T-helper 2 cell treated with Interferon-gamma antibody and Interleukin-4, amounts not matched to agents 100 ng/mL and 5 ng/mL, for 36 hours (primary cell): ENCODE data around the gene PDE4DIP. TPM values are rescaled to one million over a fixed set of nuclear protein-coding genes. Genes with fewer than 3 reads are reported as not detected.
"Not testable (repeated sequence)": the region's sequence is repeated elsewhere in the genome, so short reads cannot be mapped to it uniquely, and the experiment has no call there.

Experiments
- intact Hi-C: fragments of 100-400 bp; cut with micrococcal nuclease; formaldehyde crosslinking; loops from one replicate; pipeline ENCODE4 v1.15.1; 2023
- total RNA-seq: library from RNA; stranded (reverse); gene quantifications from 2 replicates; pipeline ENCODE4 v1.2.3, GENCODE V29; 2022

PDE4DIP gene
- total RNA-seq, 1 donor from 2014 or later, result 28.1 TPM

DNA sequence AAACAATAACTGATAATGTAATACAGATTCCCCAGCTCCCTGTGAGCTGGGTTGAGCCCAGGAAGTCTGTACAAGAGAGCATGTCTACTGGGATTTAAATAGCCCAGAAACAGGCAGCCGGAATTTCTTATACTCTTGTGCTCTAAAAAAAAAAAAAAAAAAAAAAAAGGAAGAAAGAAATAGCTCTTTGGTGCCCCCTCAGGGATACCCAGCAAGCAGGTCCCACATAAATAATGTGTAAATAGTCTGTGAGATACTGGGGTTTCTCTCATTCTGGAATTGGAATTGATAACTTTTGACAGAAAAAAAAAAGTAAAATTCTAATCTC, 25.4 kb downstream of the PDE4DIP start:
- intact Hi-C loops, result not testable (repeated sequence)

DNA sequence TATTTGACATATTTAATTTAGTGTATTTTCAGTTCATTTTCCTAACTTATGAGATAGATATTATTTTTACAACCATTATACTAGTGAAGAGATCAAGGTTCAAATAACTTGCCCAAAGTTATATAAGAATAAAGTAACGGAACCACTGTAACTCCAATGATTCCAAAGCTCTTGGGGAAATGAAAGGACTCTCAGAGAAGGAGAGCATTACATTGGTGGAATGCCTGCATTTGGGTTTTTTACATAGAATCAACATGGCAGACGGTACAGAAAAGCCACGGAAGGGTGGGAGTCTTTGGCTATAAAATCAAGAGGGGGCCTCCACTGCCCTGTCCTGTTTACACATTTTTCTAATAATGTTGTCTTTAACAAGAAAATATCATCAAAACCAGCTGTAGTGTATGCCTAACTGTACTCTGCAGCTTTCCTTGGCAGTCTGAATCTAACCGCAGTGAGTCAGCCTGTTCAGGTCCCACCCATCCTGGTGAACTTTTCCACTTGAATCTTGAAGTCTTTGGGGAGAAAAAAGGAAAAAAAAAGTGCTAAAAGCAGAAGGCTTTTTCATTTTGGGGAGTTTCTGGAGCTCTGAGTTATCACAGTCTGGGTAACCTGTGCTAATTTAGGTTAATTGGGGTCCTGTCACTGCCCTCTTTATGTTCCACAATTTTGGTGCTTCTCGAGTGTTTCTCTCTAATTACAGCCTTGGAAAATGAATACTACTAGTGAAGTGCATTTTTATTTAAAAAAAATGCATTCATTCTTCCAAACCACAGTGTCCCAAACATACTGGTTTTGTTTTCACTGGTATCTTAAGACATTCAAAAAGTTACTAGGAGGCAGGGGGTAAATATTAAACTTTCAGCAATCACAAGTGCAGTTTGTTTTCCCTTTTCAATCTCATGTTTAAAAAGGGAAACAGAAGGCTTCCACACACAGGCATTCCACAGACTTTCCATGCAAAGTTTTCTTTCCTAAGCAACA, 30.5 kb downstream of the PDE4DIP start:
- intact Hi-C loops, result not testable (repeated sequence)

DNA sequence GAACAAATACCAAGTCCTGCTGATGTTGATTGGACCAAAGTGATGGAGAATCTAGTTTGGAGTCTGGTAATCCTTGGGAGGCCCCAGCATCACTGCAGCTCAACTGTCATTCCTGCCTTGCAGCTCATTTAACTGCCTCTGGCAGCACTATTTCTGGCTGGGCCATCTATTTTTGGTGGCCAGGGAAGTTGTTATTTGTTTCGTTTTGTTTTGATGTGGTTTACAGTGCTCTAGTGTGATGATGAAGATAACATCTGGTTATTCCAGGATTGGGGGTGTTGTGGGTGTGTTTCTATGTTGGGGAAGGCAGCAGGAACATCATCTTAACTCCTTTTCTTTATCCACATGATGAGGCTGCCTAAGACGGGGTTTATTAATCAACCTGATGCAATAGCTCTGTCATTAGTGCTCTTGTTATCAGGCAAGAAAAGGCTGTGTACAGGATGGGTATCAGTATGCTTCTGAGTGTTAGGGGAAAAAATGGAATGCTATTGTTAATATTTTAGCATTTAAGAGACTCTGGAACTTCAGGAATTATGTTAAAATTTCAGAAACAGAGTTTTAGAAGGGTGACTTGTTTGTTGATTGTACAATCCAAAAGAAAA, 35.7 kb downstream of the PDE4DIP start:
- intact Hi-C loops, result not testable (repeated sequence)

DNA sequence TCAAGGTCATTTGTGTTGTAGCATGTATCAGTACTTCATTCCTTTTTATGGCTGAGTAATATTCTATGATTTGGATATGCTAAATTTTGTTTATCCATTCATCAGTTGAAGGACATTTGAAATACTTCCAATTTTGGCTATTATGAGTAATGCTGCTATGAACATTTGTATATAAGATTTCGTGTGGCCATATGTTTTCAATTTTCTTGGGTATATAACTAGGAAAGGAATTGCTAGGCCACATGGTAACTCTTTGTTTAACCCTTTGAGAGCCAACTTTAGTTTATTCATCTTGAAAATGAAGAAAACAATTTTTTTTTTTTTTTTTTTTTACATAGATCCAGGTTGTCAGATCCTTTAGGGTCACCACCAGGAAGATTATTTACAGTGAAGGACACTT, 37.0 kb downstream of the PDE4DIP start:
- intact Hi-C loops, result not testable (repeated sequence)

DNA sequence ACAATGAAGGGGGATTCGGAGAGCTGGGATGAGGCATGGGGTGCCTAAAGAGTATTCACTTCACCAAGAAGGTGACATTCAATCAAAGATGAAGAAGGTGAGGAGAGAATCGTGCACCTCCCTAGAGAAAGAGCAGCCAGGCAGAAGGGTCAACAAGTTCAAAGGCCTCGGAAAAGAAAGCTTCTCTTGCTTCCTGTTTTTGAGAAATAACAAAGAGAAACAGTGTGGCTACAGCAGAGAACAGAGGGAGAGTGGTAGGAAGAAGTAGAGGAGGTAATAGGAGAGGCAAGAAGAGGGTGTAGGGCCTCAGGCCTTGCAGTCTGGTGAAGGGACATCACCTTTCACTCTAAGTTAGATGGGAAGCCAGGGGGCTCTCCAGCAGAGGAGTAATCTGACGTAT, 41.0 kb downstream of the PDE4DIP start:
- intact Hi-C loops, result not testable (repeated sequence)

DNA sequence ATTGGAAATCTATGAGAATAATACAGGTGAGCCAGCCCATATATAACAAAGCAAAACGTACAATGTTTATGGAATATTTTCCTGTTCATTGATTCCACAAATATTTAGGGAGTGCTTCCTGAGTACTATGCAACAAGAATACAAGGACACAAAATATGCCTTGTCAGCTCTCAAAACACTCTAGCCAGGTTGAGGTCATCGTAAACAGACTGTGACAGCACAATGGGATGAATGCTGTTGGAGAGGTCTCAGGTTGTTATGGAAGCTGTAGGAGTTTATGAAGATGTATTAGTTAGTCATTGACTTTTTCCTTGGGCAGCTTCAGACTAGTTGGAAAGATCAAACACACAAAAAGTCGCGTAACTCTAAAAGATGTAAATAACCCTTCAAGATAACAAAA, 42.1 kb downstream of the PDE4DIP start:
- intact Hi-C loops, result not testable (repeated sequence)

DNA sequence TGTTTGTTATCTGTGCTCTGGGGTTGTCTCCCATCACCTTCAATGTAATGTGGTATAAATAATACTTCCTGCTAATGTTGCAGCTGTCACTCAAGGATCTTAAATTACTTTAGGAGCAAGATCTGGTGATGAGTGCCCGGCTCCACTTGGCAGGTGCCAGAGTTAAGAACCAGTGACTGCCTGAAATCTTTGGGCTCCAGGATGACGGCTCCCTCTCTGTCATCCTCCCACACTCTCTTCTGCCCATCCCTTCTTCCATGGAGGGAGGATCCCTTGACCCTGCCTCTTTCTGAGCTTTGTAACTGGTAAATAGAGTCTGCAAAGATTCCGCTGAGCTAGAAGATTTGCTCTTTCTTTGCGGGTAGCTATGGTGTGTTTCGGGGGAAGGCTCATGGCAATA, 44.4 kb downstream of the PDE4DIP start:
- intact Hi-C loops, result not testable (repeated sequence)

DNA sequence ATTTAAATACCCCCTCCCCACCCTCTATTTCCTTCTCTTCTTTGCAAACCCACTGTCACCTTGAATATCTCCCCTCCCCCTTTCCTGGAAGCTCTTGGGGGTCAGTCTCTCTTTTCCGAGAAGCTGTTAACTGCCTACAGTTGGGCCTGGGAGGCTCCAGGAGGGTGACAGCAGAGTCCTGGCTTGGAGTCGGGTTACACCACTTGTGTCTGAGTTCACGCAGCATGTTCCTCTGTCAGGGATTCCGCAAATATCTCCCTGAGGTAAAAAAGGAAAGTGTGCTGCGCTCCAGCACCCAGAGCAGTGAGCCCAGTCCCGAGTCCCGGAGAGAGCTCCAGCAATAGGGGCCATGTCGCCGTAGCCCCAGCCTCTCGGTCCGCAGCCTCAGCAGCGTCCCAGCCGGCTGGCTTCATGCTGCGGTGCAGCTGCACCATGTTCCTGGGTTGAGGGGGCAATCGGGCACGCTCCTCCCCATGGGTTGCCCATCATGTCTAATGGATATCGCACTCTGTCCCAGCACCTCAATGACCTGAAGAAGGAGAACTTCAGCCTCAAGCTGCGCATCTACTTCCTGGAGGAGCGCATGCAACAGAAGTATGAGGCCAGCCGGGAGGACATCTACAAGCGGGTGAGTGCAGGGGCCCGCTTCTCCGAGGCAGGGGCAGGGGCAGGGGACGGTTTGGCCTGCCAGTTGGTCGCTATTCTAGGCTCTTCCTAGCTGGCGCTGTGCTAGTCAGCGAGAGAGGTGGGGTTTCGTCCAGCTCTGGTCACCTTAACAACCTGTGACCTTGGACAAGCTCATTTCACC, 45.2 kb downstream of the PDE4DIP start:
- intact Hi-C loops, result not testable (repeated sequence)

DNA sequence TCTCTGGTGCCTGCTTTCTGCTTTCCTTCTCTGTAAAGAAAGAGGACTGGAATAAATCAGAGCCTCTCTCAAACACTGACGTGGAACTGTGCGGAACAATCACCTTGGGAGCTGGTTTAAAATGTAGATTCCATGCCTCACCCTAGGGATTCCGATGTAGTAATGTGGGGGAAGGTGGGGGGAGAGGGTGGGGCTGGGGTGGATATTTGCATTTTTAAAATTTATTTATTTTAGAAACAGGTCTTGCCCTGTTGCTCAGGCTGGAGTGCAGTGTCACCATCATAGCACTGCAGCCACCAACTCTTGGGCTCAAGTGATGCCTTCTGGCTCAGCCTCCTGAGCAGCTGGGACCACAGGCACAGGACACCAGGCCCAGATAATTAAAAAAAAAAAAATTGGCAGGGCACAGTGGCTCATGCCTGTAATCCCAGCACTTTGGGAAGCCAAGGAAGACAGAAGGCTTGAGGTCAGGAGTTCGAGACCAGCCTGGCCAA, 45.9 kb downstream of the PDE4DIP start:
- intact Hi-C loops, result not testable (repeated sequence)

DNA sequence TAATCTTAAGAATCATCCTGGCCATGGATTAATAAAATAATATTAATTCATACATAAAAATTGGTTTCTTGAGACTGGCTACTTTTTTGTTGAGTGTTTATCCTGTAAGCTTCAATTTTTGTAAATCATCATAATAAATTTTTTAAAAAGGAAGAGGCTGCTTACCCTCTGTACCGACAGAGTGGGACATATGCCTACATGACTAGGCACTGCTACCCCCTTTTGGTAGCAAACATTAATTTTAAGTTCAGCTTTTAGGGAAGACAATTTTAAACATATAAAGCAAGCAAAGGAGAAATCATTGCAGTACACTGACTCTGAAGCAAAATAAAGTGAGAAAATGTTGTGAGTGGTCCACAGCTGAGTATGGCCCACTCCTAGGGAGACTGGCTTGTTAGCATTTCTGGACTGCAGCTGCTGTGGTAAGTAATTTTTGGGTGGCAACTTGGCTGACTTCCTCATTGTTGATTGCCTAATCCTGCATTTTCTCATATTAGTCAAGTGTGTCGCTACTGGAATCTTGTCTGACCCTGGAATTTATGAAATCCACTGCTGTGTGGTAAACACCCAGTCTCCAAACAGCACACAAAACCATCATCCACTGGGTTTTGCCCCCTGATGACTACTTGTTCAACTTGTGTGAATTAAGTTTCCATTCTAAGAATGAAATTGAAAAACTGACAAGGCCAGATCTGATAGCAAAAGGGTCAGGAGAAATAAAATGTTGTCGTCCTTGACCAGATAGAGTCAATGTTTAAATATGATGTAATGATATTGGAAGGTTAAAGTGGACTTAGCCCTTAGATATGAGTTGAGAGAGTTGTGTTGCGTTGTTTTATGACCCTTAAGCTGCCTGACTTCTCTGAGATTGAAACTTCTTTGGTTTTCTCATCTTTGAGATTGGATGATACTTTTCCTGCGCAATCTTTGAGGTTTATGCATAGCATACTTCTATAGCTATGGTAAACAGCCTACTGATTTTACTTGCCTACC, 50.4 kb downstream of the PDE4DIP start:
- intact Hi-C loops, result not testable (repeated sequence)

DNA sequence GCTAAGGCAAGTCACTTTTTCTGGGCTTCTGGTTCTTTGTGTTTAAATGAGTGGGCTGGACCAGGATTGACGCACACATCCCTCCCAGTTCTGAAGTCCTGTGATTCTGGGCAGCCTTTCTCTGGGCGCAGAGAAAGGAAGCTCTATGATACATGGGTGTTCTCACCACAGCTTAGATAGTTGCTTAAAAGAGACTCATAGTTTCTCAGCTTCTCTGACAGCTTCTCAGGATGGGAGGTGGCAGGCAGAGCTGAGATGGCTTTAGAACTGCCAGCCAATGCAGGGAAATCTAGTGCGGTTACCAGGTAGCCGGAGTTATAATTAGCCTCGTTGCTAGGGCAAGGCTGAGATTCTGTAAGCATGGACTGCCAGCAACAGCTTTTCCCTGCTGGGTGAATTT, 55.8 kb downstream of the PDE4DIP start:
- intact Hi-C loops, result not testable (repeated sequence)

DNA sequence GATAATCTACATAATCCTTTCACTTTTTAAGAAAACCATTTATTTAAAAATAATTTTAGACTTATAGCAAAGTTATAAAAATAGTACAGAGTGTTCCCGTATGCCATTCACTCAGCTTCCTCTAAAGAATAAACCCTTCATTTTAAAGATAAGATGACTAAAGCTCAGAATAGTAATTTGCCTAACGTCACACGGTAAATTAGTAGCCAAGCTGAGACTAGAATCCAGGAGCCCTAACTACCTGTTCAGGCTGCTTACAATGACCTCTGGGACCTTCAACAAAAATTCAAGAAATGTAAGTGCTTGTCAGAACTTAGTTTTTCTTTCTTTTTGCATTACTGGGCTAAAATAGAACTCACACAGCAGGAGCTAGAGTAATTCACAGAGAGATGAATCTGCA, 56.5 kb downstream of the PDE4DIP start:
- intact Hi-C loops, result not testable (repeated sequence)

DNA sequence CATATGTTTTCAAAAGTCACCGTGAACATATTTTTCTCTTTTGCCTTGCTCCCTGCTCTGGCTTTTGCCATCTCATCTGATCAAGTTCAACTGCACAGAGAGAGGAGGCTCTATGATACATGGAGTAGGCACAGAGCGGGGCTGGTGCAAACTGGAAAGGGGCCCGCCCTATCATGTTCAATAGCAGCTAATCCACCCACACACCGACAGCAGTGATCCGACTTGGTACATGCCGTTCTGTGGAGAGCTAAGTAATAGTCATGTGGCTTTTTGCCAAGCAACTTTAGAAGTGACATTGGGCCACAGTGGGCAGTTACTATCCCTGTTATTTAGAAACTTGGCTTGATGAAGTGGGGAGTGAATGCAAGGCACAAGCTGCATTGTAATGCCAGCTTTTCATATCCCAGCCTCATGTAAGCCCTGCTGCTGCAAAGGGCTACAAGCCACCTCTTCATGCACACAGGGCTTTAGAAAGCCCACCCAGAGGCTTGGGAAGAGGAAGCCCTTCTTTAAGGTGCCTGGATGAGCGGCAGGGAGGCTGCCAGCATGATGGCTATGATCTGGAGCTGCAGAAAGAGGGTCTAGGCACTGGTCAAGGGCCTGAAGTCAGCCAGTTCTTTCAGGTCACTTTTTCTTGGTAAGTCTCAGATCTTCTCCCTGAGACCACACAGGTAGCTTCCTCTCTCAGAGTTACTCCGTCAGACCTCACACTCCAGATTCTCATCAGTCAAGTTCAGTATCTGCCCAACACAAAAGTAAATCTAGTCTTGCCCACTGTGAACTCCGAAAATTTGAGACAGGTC, 57.1 kb downstream of the PDE4DIP start:
- intact Hi-C loops, result not testable (repeated sequence)

DNA sequence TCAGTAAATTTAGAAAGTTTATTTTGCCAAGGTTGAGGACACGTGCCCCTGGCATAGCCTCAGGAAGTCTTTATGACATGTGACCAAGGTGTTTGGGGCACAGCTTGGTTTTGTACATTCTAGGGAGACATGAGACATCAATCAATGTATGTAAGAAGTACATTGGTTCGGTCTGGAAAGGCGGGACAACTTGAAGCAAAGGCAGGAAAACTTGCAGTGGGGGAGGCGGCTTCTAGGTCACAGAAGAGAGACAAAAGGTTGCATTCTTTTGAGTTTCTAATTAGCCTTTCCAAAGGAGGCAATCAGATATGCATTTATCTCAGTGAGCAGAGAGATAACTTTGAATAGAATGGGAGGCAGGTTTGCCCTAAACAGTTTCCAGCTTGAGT, 57.7 kb downstream of the PDE4DIP start:
- intact Hi-C loops, result not testable (repeated sequence)

DNA sequence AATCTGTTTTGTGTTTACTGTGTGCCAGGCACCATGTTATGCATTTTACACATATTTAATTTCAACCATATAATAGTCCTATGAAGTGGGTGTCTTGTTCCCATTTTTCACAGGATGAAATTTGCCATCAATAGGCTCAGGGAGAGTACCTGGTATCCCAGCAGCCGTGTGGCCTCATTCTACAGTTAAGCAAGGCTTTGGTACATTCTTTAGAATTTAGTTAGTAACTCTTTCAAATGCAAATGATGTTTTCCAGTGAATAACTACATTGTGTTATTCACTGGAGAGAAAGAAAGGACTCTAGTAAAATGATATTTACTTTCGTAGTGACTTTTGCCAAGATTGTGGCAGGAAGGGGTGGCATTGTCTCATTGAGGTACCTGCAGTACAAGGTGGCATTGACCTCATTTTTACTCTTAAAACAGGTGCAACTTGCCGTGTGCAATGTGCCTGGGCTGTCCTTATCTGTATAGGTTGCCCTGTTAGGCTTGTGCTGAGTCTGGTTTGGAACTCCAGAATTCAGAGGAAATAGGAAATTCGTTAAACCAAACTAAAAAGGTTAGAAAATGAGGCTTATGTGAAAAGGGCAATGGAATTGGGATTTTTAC, 65.1 kb downstream of the PDE4DIP start:
- intact Hi-C loops, result not testable (repeated sequence)

DNA sequence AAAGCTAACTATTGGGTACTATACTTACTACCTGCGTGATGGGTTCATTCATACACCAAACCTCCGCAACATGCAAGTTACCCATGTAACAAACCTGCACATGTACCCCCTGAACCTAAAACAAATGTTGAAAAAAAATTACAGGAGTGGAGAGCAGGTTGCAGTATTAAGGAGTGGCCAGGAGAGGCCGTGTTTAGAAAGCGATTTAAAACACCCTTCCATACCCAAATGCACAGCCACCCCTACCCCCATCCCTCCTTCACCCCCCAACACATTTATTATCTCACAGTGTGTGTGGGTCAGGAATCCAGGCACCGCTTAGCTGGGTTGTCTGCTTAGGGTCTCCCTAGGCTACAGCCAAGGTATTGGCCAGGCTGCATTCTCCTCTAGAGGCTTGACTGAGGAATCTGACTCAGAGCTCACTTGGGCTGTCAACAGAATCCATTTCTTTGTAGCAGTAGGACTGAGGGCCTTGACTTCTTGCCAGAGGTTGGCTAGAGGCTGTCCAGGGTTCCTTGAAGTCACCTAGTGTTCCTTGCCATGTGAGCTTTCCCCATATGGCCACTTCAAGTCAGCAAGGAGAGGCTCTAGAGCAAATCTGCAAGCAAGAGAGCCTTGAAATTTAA, 67.2 kb downstream of the PDE4DIP start:
- intact Hi-C loops, result not testable (repeated sequence)

DNA sequence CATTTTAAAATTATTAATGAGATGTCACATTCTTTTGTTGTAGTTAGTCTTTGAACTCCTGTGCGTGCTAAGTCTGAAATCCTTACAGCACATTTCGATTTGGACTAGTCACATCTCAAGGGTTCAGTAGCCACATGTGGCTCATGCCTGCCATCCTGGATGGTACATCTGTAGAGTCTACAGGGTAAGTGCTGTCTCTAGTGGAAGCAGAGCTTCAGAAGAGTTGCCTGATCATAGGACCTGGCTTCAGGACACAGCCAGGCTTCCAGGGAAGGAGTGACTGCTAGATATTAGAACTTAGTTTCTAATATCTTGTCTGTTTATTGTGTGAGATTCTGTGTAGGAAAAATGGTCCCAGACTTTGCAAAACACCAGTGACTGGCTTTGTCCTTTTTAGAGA, 72.0 kb downstream of the PDE4DIP start:
- intact Hi-C loops, result not testable (repeated sequence)

DNA sequence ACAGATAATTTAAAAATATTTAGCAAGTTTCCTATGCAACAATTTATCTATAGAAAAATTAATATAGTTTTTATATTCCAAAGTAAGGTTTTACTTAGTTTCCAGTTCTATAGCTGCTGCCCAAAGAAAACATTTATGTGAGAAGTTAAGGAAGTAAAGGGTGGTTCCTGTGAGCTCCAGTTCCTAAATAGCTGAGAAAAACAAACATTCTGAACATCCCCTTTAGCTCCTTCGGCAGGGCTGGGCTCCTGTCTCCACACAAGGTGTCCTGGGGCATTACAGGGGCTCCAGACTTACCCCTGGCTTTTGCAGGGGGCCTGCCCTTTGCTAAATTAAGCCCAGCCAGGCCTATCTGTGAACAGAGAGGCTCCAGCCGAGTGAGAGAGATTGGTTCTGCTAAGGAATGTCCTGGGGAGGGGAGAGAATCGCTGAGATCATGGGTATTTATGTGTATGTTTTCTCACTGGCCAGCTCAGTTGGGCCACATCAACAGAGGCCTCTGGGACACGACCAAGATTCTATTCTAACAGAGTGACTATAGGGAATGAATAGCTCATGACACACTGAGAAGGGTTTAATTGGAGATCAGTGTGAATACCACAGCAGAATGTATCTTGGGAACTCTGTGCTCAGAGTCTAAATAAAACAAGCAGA, 72.6 kb downstream of the PDE4DIP start:
- intact Hi-C loops, result not testable (repeated sequence)
